Heart left ventricle (tissue), 16 donors: ENCODE results near the gene CYBRD1. TPM values are rescaled to one million over a fixed set of nuclear protein-coding genes. Genes with fewer than 3 reads are reported as not detected.

ENCODE experiments used
- ATAC-seq, 4 donors: fragments of 200-7000 bp; cut with Tn5 transposase; one replicate each; pipeline ENCODE4 v1.9.1; 2020 to 2022; ENCODE audit warnings: moderate library complexity in 4 of 4, mild to moderate bottlenecking in 3 of 4, moderate number of reproducible peaks in 1 of 4
- DNase-seq, 5 donors: peaks; one replicate each; pipeline ENCODE4 v3.0.0-alpha.2; 2020
- H3K27ac ChIP-seq, 12 donors: fragments of 200-600 bp; sonication (generic) in 4 of 12; one replicate each; pipeline versions ENCODE4 v1.5.0 to v1.8.0; 2016 to 2022; ENCODE audit warnings: mild to moderate bottlenecking in 2 of 12
- H3K27me3 ChIP-seq, 9 donors: fragments of 200-600 bp; sonication (generic) in 2 of 9; one replicate each; pipeline versions ENCODE4 v1.5.1 to v1.8.0; 2016 to 2022; ENCODE audit warnings: mild to moderate bottlenecking in 3 of 9
- H3K36me3 ChIP-seq, 9 donors: fragments of 200-600 bp; sonication (generic) in 2 of 9; one replicate each; pipeline versions ENCODE4 v1.5.0 to v1.8.0; 2018 to 2022; ENCODE audit warnings: mild to moderate bottlenecking in 2 of 9
- H3K4me1 ChIP-seq, 12 donors: fragments of 200-600 bp; sonication (generic) in 4 of 12; one replicate each; pipeline versions ENCODE4 v1.5.0 to v1.8.0; 2016 to 2022; ENCODE audit warnings: mild to moderate bottlenecking in 3 of 12
- H3K4me3 ChIP-seq, 12 donors: fragments of 200-600 bp; sonication (generic) in 4 of 12; one replicate each; pipeline versions ENCODE4 v1.5.0 to v1.8.0; 2017 to 2022; ENCODE audit warnings: mild to moderate bottlenecking in 9 of 12, moderate library complexity in 4 of 12
- H3K9me3 ChIP-seq, 12 donors: fragments of 200-600 bp; sonication (generic) in 4 of 12; one replicate each; pipeline versions ENCODE4 v1.5.0 to v1.8.0; 2016 to 2022; ENCODE audit warnings: mild to moderate bottlenecking in 1 of 12
- CTCF ChIP-seq, 12 donors: fragments of 200-600 bp; sonication (generic) in 4 of 12; IDR thresholded peaks; one replicate each; pipeline versions ENCODE4 v1.5.0 to v1.8.0; 2018 to 2022; ENCODE audit warnings: antibody characterized with exemption in 12 of 12, mild to moderate bottlenecking in 5 of 12
- POLR2A ChIP-seq, 2 donors: fragments of 450-650 bp; IDR thresholded peaks; one replicate each; pipeline ENCODE4 v1.6.1; 2017; ENCODE audit warnings: antibody characterized with exemption in 2 of 2, mild to moderate bottlenecking in 2 of 2, moderate library complexity in 2 of 2
- WGBS, 4 donors: extraction: QIAGEN DNeasy Blood & Tissue Kit in 2 of 4; methylation state at CpG; one replicate each; pipeline versions ENCODE4 v1.1.5 to v1.1.7; 2013 to 2018; 5-methylcytosine and 5-hydroxymethylcytosine counted together
- intact Hi-C, 10 donors: fragments of 100-400 bp; cut with DNase I; formaldehyde crosslinking; loops; one replicate each; pipeline versions ENCODE4 v1.11.1 to v1.14.2; 2022
- polyA plus RNA-seq, 2 donors: library from polyadenylated mRNA; stranded (reverse); fragments of 200-250 nt; gene quantifications; one replicate each; pipeline ENCODE4 v1.2.3, GENCODE V29; 2013
- total RNA-seq, 9 donors: library from RNA; depleted of rRNA in 2 of 9; stranded (reverse); fragments of >200 nt in 2 of 9; fragmentation: NEBNext Ultra II Directional in 3 of 9; extraction: Animal tissue kit (Norgen Biotek cat#: 25700) in 3 of 9; gene quantifications; one replicate each; pipeline versions ENCODE4 v1.1.0 to v1.2.4, GENCODE V29; 2016 to 2023
- donor health status: ischemic (EF 13 %, LVEDD 7.1; RV severe dilation, severe dysfunction).
- donor health status: healthy with polysubstance abuse.
- donor health status: DM: no; HTN: yes; CAD: no.
- donor health status: DM: no; HTN: no; CAD: no.
- donor health status: ischemic (EF 25% LVEDD 6.9; RV normal size, moderate dysfunction).
- donor health status: ischemic (EF 25% LVEDD 5.7; RV mildly dilated, moderate dysfunction).
- donor health status: healthy.
- donor health status: DM: yes; HTN: yes; CAD: no.
- donor health status: ischemic (EF 35%, LVEDD 5.7; RV mildly dilated, moderate dysfunction).
- donor health status: nonischemic (EF 11% LVEDD 7.7; RV severe dilation, severe dysfunction).
- donor health status: DM: yes; HTN: yes; CAD: no.
- donor health status: PGD.
- donor health status: ischemic (EF 29% LVEDD 5.4; RV normal size, mild dysfunction).
- donor health status: nonischemic (EF 23%, LVEDD 6.1; RV moderate dilation, normal function).

CYBRD1 gene
- total and polyA plus RNA-seq, 11 donors = 19.3 to 138 (median 47.9) TPM

- intact Hi-C loops = no loop called here
- no peak overlapping the region for H3K27ac ChIP-seq
- DNase-seq = no peak
- H3K9me3 ChIP-seq = no peaks in the 10 kb centered on the region
- no peaks in the 10 kb centered on the region for H3K4me1 ChIP-seq
- no peaks in the 10 kb centered on the region for H3K27me3 ChIP-seq
- no peak overlapping the region for H3K4me3 ChIP-seq
- H3K36me3 ChIP-seq = peaks cover 0 to 88% (median 62%) of the 10 kb centered on the region in 9 donors
- 71 to 75% (median 72%) methylated on average over 3 of the region's 3 CpGs for WGBS, 4 donors
- TF ChIP-seq CTCF (IDR thresholded peaks at IDR 0.05) (no peak), POLR2A (IDR thresholded peaks at IDR 0.05) (no peak)
- no peak for ATAC-seq
Measured at GRCh38 chr2:171479154-171479814, 43.0 kb upstream of the CYBRD1 start.

- intact Hi-C loops = no loop called here
- 86 to 90% (median 87%) methylated on average over 1 of the region's 1 CpG for WGBS, 4 donors
- DNase-seq = no peak
- Histone ChIP-seq H3K4me1 (no peaks in the 10 kb centered on the region), H3K27me3 (no peaks in the 10 kb centered on the region), H3K27ac (no peak overlapping the region), H3K4me3 (no peak overlapping the region), H3K36me3 (peaks cover 0 to 88% (median 55%) of the 10 kb centered on the region in 9 donors), H3K9me3 (no peaks in the 10 kb centered on the region)
- no peak for TF ChIP-seq CTCF (IDR thresholded peaks at IDR 0.05)
- TF ChIP-seq POLR2A (IDR thresholded peaks at IDR 0.05) = no peak
- no peak for ATAC-seq
Measured at GRCh38 chr2:171480908-171481307, 41.4 kb upstream of the CYBRD1 start.

- H3K27me3 ChIP-seq = no peaks in the 10 kb centered on the region
- H3K27ac ChIP-seq = no peak overlapping the region
- no peaks in the 10 kb centered on the region for H3K9me3 ChIP-seq
- H3K36me3 ChIP-seq = peaks cover 0 to 79% (median 44%) of the 10 kb centered on the region in 9 donors
- no peak overlapping the region for H3K4me3 ChIP-seq
- TF ChIP-seq CTCF (IDR thresholded peaks at IDR 0.05) (no peak), POLR2A (IDR thresholded peaks at IDR 0.05) (no peak)
- DNase-seq (no peak), ATAC-seq (no peak)
- H3K4me1 ChIP-seq = no peaks in the 10 kb centered on the region
- intact Hi-C loops = no loop called here
Measured at GRCh38 chr2:171482308-171482707, 40.0 kb upstream of the CYBRD1 start.

- 89 to 96% (median 96%) methylated on average over 3 of the region's 3 CpGs for WGBS, 4 donors
- H3K27ac ChIP-seq = no peak overlapping the region
- no peak overlapping the region for H3K4me3 ChIP-seq
- ATAC-seq (no peak), DNase-seq (no peak)
- TF ChIP-seq POLR2A (IDR thresholded peaks at IDR 0.05) (no peak), CTCF (IDR thresholded peaks at IDR 0.05) (no peak)
- H3K4me1 ChIP-seq = no peaks in the 10 kb centered on the region
- intact Hi-C loops = no loop called here
- no peaks in the 10 kb centered on the region for H3K9me3 ChIP-seq
- no peaks in the 10 kb centered on the region for H3K27me3 ChIP-seq
- peaks cover 0 to 73% (median 44%) of the 10 kb centered on the region in 9 donors for H3K36me3 ChIP-seq
Measured at GRCh38 chr2:171482877-171483276, 39.4 kb upstream of the CYBRD1 start.
